Measurements from ENCODE around the gene LIN37. TPM values are rescaled to one million over a fixed set of nuclear protein-coding genes. Genes with fewer than 3 reads are reported as not detected.
A peak's percentile ranks its signal among the peaks of the same experiment; 100 is the strongest.

Gene LIN37
- total RNA-seq, 1 experiment from 2014 or later = 17.2 TPM

DNA sequence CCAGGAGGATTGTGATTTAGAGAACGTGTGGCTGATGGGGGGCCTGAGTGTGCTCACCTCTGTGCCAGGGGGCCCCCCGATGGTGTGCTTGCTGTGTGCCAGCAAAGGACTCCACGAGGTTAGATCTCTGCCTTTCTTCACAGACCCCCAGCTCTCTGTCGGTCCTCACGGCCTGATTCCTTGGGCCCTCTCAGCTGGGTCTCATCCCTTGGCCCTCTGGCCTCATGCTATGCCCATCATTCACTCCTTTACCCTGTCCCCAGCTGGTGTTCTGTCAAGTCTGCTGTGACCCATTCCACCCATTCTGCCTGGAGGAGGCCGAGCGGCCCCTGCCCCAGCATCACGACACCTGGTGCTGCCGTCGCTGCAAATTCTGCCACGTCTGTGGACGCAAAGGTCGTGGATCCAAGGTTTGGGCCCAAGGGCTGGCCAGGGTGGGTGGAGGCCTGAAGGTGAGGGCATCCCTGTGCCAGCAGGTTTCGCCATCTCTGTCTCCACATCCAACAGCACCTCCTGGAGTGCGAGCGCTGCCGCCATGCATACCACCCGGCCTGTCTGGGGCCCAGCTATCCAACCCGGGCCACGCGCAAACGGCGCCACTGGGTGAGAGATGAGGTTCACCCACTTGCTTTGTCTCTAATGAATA, 23.0 kb upstream of the LIN37 start:
- H3K36me3 ChIP-seq (replicated peaks; ENCODE audit: control insufficient read depth, insufficient read depth, low read length) = peaks cover 60% of the 10 kb centered on the region
- H3K4me3 ChIP-seq (ENCODE audit: insufficient read depth, low read depth, low read length) = no peak overlapping the region
- DNase-seq = peak; percentile 32
- H3K27me3 ChIP-seq (ENCODE audit: control insufficient read depth, insufficient read depth, low read length) = no peaks in the 10 kb centered on the region

DNA sequence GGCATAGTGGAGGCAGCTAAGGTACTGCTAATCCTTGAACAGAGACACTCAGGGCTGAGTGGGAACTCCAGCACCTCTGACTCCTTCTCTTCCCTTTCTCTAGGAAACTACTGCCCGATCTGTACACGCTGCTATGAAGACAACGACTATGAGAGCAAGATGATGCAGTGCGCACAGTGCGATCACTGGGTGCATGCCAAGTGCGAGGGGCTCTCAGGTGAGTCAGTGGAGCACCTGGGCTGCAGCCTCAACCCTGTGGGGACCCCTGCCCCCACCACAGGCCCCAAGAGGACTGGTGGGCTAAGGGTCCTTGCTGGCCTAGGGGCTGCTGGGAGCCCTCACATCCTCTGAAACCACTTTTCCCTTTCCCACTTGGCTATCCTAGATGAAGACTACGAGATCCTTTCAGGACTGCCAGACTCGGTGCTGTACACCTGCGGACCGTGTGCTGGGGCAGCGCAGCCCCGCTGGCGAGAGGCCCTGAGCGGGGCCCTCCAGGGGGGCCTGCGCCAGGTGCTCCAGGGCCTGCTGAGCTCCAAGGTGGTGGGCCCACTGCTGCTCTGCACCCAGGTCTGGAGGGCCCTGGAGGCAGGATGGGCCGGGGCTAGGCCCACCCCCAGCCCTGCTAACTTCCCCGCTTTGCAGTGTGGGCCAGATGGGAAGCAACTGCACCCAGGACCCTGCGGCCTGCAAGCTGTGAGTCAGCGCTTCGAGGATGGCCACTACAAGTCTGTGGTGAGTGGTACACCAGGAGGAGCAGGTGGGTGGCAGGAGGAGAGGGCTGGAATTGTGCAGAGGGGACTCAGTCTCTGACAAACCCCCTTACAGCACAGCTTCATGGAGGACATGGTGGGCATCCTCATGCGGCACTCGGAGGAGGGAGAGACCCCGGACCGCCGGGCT, 21.1 kb upstream of the LIN37 start:
- H3K36me3 ChIP-seq (replicated peaks; ENCODE audit: control insufficient read depth, insufficient read depth, low read length) = peaks cover 64% of the 10 kb centered on the region
- peak; percentile 39 for DNase-seq
- no peaks in the 10 kb centered on the region for H3K27me3 ChIP-seq (ENCODE audit: control insufficient read depth, insufficient read depth, low read length)
- H3K4me3 ChIP-seq (ENCODE audit: insufficient read depth, low read depth, low read length) = no peak overlapping the region

DNA sequence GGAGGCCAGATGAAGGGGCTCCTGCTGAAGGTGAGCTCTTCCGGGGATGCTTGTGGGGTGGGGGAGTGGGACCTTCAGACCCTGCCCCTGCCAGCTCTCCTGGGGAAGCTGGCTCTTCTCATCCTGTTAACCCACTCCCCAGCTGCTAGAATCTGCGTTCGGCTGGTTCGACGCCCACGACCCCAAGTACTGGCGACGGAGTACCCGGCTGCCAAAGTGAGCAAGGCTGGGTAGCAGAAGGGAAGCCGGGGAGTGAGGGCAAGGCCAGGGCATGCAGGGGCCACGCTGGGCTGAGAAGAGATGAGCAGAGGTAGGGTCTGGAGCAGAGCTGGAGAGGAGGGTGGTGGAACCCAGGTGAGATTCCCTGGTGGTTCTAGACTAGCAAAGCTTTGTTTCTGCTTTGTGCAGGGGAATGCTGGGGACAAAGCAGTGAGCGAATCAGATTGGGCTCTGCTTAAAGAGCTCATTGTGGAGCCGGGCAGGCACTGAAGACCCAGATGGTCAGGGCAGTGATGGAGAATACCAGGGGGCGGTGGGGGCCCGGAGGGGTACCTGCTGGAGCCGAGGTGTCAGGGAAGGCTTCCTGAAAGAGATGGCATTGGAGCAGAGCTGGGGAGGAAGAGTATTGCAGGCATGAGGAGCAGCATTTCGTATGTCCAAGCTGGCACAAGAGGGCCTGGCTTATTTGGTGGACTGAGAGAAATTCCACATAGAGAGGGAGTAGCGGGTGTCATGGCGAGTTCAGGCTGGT, 20.2 kb upstream of the LIN37 start:
- H3K36me3 ChIP-seq (replicated peaks; ENCODE audit: control insufficient read depth, insufficient read depth, low read length) = peaks cover 57% of the 10 kb centered on the region
- H3K4me3 ChIP-seq (ENCODE audit: insufficient read depth, low read depth, low read length) = no peak overlapping the region
- H3K27me3 ChIP-seq (ENCODE audit: control insufficient read depth, insufficient read depth, low read length) = no peaks in the 10 kb centered on the region
- no peak for DNase-seq

DNA sequence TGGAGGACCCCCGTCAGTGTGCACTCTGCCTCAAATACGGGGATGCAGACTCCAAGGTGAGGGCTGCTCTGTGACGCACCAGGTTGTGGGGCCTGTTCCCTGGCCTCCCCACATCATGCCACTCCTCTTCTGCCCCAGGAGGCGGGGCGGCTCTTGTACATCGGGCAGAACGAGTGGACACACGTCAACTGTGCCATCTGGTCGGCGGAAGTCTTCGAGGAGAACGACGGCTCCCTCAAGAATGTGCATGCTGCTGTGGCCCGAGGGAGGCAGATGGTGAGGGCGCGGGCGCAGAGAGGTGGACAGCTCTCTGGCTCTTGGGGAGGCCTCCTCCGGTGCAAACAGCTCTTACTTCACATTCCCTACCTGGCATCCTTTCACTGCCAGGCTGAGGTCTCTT, 19.4 kb upstream of the LIN37 start:
- Histone ChIP-seq H3K4me3 (ENCODE audit: insufficient read depth, low read depth, low read length) (no peak overlapping the region), H3K27me3 (ENCODE audit: control insufficient read depth, insufficient read depth, low read length) (no peaks in the 10 kb centered on the region), H3K36me3 (replicated peaks; ENCODE audit: control insufficient read depth, insufficient read depth, low read length) (peaks cover 53% of the 10 kb centered on the region)
- no peak for DNase-seq

DNA sequence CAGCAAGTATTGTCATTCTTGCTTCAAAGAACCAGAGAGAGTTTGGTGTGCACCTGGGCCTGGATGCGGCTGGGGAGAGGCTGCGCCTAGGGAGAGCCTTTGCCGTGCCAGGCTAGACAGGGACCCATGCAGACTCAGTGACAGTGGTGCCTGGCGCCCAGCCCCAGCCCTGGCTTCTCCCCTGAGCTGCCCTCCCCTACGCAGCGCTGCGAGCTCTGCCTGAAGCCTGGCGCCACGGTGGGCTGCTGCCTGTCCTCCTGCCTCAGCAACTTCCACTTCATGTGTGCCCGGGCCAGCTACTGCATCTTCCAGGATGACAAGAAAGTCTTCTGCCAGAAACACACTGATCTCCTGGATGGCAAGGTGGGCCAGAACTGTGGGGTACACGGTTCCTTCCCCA, 18.6 kb upstream of the LIN37 start:
- H3K27me3 ChIP-seq (ENCODE audit: control insufficient read depth, insufficient read depth, low read length) = no peaks in the 10 kb centered on the region
- peaks cover 53% of the 10 kb centered on the region for H3K36me3 ChIP-seq (replicated peaks; ENCODE audit: control insufficient read depth, insufficient read depth, low read length)
- H3K4me3 ChIP-seq (ENCODE audit: insufficient read depth, low read depth, low read length) = no peak overlapping the region
- no peak for DNase-seq

DNA sequence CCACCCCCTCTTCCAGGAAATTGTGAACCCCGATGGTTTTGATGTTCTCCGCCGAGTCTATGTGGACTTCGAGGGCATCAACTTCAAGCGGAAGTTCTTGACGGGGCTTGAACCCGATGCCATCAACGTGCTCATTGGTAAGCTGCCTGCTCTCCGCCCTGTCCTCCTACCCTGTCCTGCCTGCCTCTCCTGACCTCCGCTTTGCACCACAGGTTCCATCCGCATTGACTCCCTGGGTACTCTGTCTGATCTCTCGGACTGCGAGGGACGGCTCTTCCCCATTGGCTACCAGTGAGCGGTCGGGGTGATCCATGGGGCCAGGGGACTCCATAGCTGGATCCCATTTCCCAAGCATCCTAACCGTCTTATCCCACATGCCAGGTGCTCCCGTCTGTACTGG, 18.1 kb upstream of the LIN37 start:
- H3K36me3 ChIP-seq (replicated peaks; ENCODE audit: control insufficient read depth, insufficient read depth, low read length) = peaks cover 51% of the 10 kb centered on the region

DNA sequence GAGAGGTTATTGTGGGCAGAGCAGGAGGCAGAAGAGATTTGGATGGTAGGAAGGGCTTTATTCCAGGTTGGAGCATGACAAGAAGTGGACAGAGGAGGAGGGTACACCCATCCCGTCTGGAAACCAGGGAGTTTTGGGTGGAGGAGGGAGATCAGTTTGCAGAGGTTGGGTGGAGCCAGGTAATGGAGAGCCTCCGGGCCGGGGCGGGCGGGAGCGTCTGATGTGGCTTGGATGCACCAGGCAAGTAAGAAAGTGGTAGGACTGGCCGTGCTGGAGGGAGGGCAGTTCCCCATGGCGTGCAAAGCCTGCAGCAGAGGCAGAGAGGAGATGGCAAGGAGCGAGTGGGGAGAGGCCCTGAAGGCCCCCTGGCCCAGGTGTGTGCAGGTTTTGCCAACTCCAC, 17.0 kb upstream of the LIN37 start:
- DNase-seq = no peak
- Histone ChIP-seq H3K4me3 (ENCODE audit: insufficient read depth, low read depth, low read length) (no peak overlapping the region), H3K36me3 (replicated peaks; ENCODE audit: control insufficient read depth, insufficient read depth, low read length) (peaks cover 50% of the 10 kb centered on the region), H3K27me3 (ENCODE audit: control insufficient read depth, insufficient read depth, low read length) (no peaks in the 10 kb centered on the region)

More for the DNA sequence above, 18.1 kb upstream of the LIN37 start:
- no peak for DNase-seq
- Histone ChIP-seq H3K27me3 (ENCODE audit: control insufficient read depth, insufficient read depth, low read length) (no peaks in the 10 kb centered on the region), H3K4me3 (ENCODE audit: insufficient read depth, low read depth, low read length) (no peak overlapping the region)

DNA sequence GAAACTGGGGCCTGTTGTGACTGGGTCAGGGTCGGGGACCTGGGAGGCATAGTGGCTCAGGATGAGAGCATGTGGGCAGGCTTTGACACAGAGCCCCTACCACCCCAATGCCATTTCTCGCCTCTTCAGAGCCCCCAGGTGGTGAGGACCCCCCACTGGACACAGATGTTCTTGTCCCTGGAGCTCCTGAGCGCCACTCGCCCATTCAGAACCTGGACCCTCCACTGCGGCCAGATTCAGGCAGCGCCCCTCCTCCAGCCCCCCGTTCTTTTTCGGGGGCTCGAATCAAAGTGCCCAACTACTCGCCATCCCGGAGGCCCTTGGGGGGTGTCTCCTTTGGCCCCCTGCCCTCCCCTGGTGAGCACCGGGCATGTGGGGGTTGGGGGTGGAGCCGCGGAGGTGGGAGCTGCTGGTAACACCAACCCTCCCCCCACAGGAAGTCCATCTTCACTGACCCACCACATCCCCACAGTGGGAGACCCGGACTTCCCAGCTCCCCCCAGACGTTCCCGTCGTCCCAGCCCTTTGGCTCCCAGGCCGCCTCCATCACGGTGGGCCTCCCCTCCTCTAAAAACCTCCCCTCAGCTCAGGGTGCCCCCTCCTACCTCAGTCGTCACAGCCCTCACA, 16.5 kb upstream of the LIN37 start:
- no peak for DNase-seq
- H3K36me3 ChIP-seq (replicated peaks; ENCODE audit: control insufficient read depth, insufficient read depth, low read length) = peaks cover 52% of the 10 kb centered on the region
- H3K4me3 ChIP-seq (ENCODE audit: insufficient read depth, low read depth, low read length) = no peak overlapping the region
- no peaks in the 10 kb centered on the region for H3K27me3 ChIP-seq (ENCODE audit: control insufficient read depth, insufficient read depth, low read length)

DNA sequence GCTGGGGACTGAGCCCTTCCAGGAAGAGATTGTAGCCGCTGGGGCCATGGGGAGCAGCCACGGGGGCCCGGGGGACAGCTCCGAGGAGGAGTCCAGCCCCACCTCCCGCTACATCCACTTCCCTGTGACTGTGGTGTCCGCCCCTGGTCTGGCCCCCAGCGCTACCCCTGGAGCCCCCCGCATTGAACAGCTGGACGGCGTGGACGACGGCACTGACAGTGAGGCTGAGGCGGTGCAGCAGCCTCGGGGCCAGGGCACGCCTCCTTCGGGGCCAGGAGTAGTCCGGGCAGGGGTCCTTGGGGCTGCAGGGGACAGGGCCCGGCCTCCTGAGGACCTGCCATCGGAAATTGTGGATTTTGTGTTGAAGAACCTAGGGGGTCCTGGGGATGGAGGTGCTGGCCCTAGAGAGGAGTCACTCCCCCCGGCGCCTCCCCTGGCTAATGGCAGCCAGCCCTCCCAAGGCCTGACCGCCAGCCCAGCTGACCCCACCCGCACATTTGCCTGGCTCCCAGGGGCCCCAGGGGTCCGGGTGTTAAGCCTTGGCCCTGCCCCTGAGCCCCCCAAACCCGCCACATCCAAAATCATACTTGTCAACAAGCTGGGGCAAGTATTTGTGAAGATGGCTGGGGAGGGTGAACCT, 15.7 kb upstream of the LIN37 start:
- no peak for DNase-seq
- Histone ChIP-seq H3K36me3 (replicated peaks; ENCODE audit: control insufficient read depth, insufficient read depth, low read length) (peaks cover 49% of the 10 kb centered on the region), H3K27me3 (ENCODE audit: control insufficient read depth, insufficient read depth, low read length) (no peaks in the 10 kb centered on the region), H3K4me3 (ENCODE audit: insufficient read depth, low read depth, low read length) (no peak overlapping the region)

DNA sequence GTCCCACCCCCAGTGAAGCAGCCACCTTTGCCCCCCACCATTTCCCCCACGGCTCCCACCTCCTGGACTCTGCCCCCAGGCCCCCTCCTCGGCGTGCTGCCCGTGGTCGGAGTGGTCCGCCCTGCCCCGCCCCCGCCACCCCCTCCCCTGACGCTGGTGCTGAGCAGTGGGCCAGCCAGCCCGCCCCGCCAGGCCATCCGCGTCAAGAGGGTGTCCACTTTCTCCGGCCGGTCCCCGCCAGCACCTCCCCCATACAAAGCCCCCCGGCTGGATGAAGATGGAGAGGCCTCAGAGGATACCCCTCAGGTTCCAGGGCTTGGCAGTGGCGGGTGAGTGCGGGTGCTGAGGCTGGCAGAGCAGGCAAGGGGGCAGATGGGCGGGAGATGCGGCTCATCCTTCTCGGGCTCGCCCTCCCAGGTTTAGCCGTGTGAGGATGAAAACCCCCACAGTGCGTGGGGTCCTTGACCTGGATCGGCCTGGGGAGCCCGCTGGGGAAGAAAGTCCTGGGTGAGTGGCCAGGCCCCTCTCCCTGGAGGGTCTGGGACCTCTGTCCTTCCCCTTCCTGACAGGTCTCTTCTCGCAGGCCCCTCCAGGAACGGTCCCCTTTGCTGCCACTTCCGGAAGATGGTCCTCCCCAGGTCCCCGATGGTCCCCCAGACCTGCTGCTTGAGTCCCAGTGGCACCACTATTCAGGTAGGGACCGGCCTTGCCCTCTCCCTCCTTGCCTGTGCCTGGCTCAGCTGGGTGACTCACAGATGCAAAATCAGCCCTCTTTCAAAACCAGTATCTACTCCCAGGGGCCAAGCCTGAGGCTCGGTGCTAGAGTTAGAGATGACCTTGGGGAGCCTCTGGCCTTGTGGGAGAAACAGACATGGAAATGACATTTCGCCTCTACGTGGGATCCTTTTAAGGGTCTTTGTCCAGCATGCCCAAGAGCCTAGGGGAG, 14.9 kb upstream of the LIN37 start:
- H3K27me3 ChIP-seq (ENCODE audit: control insufficient read depth, insufficient read depth, low read length) = no peaks in the 10 kb centered on the region
- peaks cover 48% of the 10 kb centered on the region for H3K36me3 ChIP-seq (replicated peaks; ENCODE audit: control insufficient read depth, insufficient read depth, low read length)

DNA sequence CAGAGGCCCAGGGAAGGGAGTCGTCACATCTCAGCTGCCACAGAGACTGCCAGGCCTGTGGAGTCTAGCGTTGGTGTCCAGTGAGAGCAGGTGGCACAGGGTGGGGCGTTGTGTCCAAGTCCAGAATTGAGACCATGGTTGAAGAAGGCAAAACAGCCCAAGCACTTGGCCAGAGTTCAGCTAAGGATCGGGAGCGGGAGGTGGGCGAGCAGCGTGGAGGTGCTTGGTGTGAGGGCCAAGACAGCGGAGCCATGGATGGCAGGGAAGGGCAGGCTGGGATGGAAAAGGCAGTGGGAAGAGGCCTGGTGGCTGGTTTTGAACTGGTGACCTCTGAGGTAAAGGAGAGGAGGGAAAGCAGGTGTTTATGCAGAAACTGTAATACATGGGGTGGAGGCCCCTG, 14.1 kb upstream of the LIN37 start:
- Histone ChIP-seq H3K27me3 (ENCODE audit: control insufficient read depth, insufficient read depth, low read length) (no peaks in the 10 kb centered on the region), H3K4me3 (ENCODE audit: insufficient read depth, low read depth, low read length) (no peak overlapping the region), H3K36me3 (replicated peaks; ENCODE audit: control insufficient read depth, insufficient read depth, low read length) (peaks cover 42% of the 10 kb centered on the region)
- no peak for DNase-seq

More for the DNA sequence above, 14.9 kb upstream of the LIN37 start:
- no peak overlapping the region for H3K4me3 ChIP-seq (ENCODE audit: insufficient read depth, low read depth, low read length)
- DNase-seq = no peak

DNA sequence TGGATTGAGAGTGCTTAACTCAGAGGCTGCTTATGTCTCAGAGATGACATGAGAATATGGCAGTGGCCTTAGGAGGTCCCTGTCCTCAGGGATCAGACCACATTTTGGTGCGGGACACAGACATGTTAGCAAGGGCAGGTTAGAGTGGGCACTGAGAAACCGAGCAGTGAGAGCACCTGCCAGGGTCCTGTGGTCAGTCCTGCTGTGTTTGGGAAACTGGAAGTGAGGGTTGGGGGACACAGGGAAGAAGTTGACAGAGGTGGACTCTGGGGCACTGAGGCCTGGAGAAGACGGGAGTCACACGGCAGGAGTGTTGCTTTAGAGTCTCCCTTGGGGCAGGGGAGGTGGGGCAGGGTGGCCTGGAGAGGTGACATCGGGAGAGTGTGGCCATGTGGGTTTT, 13.5 kb upstream of the LIN37 start:
- no peak for DNase-seq
- H3K27me3 ChIP-seq (ENCODE audit: control insufficient read depth, insufficient read depth, low read length) = no peaks in the 10 kb centered on the region
- H3K4me3 ChIP-seq (ENCODE audit: insufficient read depth, low read depth, low read length) = no peak overlapping the region
- peaks cover 37% of the 10 kb centered on the region for H3K36me3 ChIP-seq (replicated peaks; ENCODE audit: control insufficient read depth, insufficient read depth, low read length)

Measured in H7 (cell line).